ENCODE results near the gene APBA1.
"Not testable (repeated sequence)": the region's sequence is repeated elsewhere in the genome, so short reads cannot be mapped to it uniquely, and the experiment has no call there.

Gene APBA1

GRCh38 chr9:69620731-69621130 lies 51.4 kb downstream of the APBA1 start:
- DNase-seq = no peak
- in situ Hi-C loops (cut with HindIII; ENCODE audit: low pct_ligation_motif_present, low pct_unique_long_range_greater_than_20kb, low sequenced_read_pairs) = no loop called here

GRCh38 chr9:69619233-69619632 lies 52.9 kb downstream of the APBA1 start:
- in situ Hi-C loops (cut with HindIII; ENCODE audit: low pct_ligation_motif_present, low pct_unique_long_range_greater_than_20kb, low sequenced_read_pairs) = no loop called here

DNA sequence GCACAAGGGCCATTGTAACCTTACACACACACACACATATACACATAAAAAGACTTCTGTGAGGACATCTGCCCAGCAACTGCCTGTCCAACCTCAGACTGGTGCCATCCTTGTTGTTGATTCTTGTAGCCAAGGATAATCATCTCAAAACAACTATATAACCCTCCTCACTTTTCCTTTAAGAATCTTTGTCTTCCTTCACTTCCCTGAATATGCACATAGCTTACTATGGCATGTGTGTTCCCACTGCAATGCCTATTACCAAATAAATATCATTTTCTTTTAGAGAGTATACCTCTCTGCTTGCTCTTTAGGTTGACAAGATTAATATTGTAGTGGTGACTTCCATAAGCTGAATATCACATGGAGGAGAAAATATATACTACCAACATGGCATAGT lies 55.2 kb downstream of the APBA1 start:
- in situ Hi-C loops (cut with HindIII; ENCODE audit: low pct_ligation_motif_present, low pct_unique_long_range_greater_than_20kb, low sequenced_read_pairs) = no loop called here

More at GRCh38 chr9:69619233-69619632, 52.9 kb downstream of the APBA1 start:
- DNase-seq = no peak

DNA sequence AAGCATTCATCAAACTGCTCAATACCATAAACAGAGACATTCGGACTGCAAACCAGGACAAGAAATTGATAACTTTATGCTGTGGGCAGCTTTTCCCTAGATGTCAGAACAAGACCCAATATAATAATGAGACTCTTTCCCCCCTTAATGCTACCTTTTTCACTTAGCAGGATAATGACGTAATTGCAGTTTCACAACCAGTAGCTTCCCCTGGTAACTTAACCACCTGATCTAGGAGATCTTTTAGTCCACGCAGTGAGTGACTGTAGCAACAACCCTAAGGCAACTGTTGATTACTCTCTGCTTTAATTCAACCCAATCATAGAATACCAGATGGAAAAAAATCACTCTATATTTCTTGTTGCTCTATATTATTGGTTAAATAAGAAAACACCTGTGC lies 56.3 kb downstream of the APBA1 start:
- DNase-seq = no peak
- in situ Hi-C loops (cut with HindIII; ENCODE audit: low pct_ligation_motif_present, low pct_unique_long_range_greater_than_20kb, low sequenced_read_pairs) = no loop called here

More for the DNA sequence above, 55.2 kb downstream of the APBA1 start:
- DNase-seq = no peak

DNA sequence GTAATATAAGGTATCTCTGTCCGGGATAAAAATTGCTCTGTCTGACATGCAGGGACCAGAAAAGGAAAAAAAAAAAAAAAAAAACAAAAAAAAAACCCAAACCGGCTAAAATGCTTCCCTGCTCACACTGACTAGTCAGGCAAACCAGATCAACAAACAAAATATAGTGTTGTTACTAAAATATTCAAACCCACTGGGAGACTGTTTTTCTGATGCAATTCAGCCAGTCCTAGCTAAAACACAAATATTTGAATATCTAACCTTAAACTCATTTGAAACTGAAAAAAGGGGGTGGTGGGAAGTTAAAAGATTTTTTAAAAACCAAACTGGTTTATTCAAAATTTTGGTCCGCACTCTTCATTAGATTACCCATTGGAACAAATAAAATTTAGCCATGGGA lies 61.0 kb downstream of the APBA1 start:
- in situ Hi-C loops (cut with HindIII; ENCODE audit: low pct_ligation_motif_present, low pct_unique_long_range_greater_than_20kb, low sequenced_read_pairs) = no loop called here
- DNase-seq = no peak

- in situ Hi-C loops (cut with HindIII; ENCODE audit: low pct_ligation_motif_present, low pct_unique_long_range_greater_than_20kb, low sequenced_read_pairs) = no loop called here
- no peak for DNase-seq
These were observed 63.0 kb downstream of the APBA1 start for GRCh38 chr9:69609156-69609555.

- in situ Hi-C loops (cut with HindIII; ENCODE audit: low pct_ligation_motif_present, low pct_unique_long_range_greater_than_20kb, low sequenced_read_pairs) = no loop called here
- no peak for DNase-seq
These were observed 66.1 kb downstream of the APBA1 start for GRCh38 chr9:69606089-69606488.

DNA sequence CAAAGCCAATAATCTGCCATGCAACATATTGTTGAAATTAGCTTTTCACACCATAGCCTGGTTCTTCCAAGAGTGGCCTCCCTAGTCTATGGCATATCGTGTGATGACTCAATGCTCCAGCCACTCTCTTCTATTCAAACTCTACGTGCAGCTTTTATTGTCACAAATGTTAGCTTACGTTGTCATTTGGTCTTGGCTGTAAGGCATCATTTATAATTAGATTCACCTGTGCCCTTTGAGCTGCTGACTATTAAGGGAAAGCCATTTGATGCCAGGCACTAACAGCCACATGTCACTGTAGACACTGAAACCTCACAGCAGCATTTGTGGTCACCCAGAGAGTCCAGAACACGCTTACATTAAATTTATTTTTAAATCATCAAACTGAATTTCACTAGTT lies 66.8 kb downstream of the APBA1 start:
- DNase-seq = no peak
- in situ Hi-C loops (cut with HindIII; ENCODE audit: low pct_ligation_motif_present, low pct_unique_long_range_greater_than_20kb, low sequenced_read_pairs) = no loop called here

- in situ Hi-C loops (cut with HindIII; ENCODE audit: low pct_ligation_motif_present, low pct_unique_long_range_greater_than_20kb, low sequenced_read_pairs) = no loop called here
- no peak for DNase-seq
These were observed 67.5 kb downstream of the APBA1 start for GRCh38 chr9:69604568-69605219.

- no peak for DNase-seq
- in situ Hi-C loops (cut with HindIII; ENCODE audit: low pct_ligation_motif_present, low pct_unique_long_range_greater_than_20kb, low sequenced_read_pairs) = no loop called here
These were observed 68.5 kb downstream of the APBA1 start for GRCh38 chr9:69603656-69604055.

GRCh38 chr9:69602773-69603172 lies 69.4 kb downstream of the APBA1 start:
- in situ Hi-C loops (cut with HindIII; ENCODE audit: low pct_ligation_motif_present, low pct_unique_long_range_greater_than_20kb, low sequenced_read_pairs) = no loop called here
- no peak for DNase-seq

DNA sequence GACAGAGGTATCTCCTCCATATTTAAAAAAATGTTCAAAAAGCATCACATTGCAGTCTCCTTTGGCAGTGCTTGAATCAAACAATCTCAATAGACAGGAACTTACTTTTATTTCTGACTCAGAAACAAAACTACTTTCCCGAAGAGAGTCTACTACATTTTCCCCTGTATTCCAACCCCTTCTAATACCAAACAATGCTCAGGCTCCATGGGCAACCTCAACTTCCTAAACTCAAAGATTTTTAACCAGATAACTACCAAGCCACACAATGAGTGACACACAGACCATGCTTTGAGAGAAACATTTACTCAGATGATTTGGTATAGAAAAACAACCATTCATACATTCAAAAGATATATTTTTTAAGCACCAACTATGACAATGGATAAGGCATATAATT lies 70.5 kb downstream of the APBA1 start:
- in situ Hi-C loops (cut with HindIII; ENCODE audit: low pct_ligation_motif_present, low pct_unique_long_range_greater_than_20kb, low sequenced_read_pairs) = no loop called here
- no peak for DNase-seq

GRCh38 chr9:69600314-69601047 lies 71.7 kb downstream of the APBA1 start:
- no peak for DNase-seq
- in situ Hi-C loops (cut with HindIII; ENCODE audit: low pct_ligation_motif_present, low pct_unique_long_range_greater_than_20kb, low sequenced_read_pairs) = no loop called here

DNA sequence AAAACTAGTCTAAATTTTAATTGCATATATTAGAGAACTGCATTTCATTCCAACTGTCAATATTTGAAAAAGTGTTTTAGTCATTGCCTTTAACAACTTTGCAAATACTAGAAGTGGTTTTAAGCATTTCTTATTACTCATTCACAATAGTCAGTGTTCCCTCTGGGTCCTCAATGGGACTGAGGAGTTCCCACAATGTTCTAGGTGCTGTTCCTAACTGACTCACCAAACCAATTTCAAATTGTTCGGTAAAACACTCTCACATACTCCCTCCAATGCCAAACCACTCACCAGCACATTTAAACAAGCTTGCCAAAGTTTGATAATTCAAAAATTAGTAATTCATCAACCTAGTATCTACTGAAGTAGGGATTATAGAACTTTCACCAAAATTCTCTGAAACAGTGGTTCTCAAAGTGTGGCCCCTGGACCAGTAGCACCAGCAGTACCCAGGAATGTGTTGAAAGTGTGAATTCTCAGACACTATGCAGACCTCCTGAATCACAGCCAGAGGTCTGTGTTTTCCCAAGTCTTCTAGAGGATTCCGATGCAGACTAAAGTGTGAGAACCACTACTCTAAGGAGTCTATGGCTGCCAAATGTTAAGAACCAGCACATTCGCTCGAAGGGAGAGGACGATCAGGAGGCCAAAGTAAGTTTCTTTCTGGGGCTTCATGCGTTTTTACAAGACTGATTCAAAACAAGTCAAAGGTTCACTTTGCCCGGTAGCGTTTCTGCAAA lies 72.8 kb downstream of the APBA1 start:
- no peak for DNase-seq
- in situ Hi-C loops (cut with HindIII; ENCODE audit: low pct_ligation_motif_present, low pct_unique_long_range_greater_than_20kb, low sequenced_read_pairs) = no loop called here

GRCh38 chr9:69596906-69597305 lies 75.3 kb downstream of the APBA1 start:
- in situ Hi-C loops (cut with HindIII; ENCODE audit: low pct_ligation_motif_present, low pct_unique_long_range_greater_than_20kb, low sequenced_read_pairs); DNase-seq: not testable (repeated sequence)

- in situ Hi-C loops (cut with HindIII; ENCODE audit: low pct_ligation_motif_present, low pct_unique_long_range_greater_than_20kb, low sequenced_read_pairs) = no loop called here
- no peak for DNase-seq
These were observed 78.0 kb downstream of the APBA1 start for GRCh38 chr9:69594180-69594579.

DNA sequence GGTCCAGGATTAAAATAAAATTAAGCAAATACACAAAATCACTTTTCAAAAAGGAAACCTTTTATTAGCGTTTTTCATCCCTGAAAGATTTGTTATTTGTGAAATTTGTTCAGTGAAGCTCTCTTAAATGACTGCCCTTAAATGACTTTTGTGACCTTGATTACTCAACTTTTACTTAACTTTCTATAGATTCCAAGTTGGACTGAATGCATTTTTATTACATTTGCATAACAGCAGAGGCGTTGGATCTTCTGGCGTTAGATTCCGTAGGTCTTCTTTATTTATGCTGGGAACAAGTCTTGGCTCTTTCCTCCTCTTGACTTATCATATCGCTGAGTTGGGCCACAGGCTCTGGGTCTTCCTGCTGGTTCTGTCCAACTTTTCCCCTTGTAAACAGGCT lies 78.4 kb downstream of the APBA1 start:
- in situ Hi-C loops (cut with HindIII; ENCODE audit: low pct_ligation_motif_present, low pct_unique_long_range_greater_than_20kb, low sequenced_read_pairs) = no loop called here
- DNase-seq = no peak

- no peak for DNase-seq
- in situ Hi-C loops (cut with HindIII; ENCODE audit: low pct_ligation_motif_present, low pct_unique_long_range_greater_than_20kb, low sequenced_read_pairs) = no loop called here
These were observed 78.9 kb downstream of the APBA1 start for GRCh38 chr9:69593301-69593700.

DNA sequence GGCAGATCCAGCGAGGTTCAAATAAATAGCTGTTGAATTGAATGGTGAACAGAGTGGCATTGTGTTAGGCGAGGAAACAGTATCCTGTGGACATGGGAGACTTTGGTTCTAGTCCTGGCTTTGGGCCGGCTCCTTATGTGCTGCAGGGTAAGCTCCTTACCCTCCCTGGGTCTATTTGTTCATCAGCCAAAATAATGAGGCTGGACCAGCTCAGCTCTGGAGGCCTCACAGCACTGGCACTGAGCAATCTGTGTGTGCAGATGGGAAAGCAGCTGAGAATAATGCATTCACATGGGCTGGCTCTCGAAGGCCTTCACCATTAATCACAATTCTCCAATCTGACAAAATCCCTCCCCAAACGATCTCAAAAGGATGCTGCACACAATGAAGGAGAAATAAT lies 81.9 kb downstream of the APBA1 start:
- DNase-seq = no peak
- in situ Hi-C loops (cut with HindIII; ENCODE audit: low pct_ligation_motif_present, low pct_unique_long_range_greater_than_20kb, low sequenced_read_pairs) = no loop called here

DNA sequence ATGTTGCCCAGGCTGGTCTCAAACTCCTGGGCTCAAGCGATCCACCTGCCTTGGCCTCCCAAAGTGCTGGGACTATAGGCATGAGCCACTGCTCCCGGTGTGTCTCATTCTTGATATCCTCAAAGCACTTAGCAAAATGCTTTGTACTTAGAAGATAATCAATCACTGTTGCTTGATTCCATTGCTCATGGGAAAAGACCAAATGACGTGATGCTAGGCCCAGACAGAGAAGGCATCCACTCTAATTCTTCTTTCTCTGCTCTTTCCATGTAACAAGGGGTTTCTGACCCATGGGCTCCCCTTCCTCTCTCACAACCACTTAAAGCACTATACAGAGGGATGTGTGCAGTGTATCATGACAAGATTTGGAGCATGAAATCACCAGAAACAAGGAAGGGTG lies 83.0 kb downstream of the APBA1 start:
- no peak for DNase-seq
- in situ Hi-C loops (cut with HindIII; ENCODE audit: low pct_ligation_motif_present, low pct_unique_long_range_greater_than_20kb, low sequenced_read_pairs) = no loop called here

Measured in ACHN (cell line).